Motor neuron (in vitro differentiated cells): Measurements from ENCODE around the gene PRDM16. TPM values are rescaled to one million over a fixed set of nuclear protein-coding genes. Genes with fewer than 3 reads are reported as not detected.

Source experiments
- ATAC-seq, 8 experiments: fragments of 200-7000 bp; cut with Tn5 transposase; replicated peaks in 6 of 8; 2 replicates each; pipeline ENCODE4 v1.8.0; 2021; ENCODE audit warnings: mild to moderate bottlenecking in 8 of 8, moderate library complexity in 8 of 8
- H3K27ac ChIP-seq, 2 donors: fragments of 250-450 bp; sonication (Bioruptor Pico); 2 replicates each; pipeline ENCODE4 v1.9.0; 2021; ENCODE audit warnings: antibody characterized with exemption in 2 of 2, mild to moderate bottlenecking in 2 of 2, moderate library complexity in 1 of 2
- H3K4me1 ChIP-seq, 2 donors: fragments of 250-450 bp; sonication (Bioruptor Pico); replicated peaks in 1 of 2; 2 replicates each; pipeline ENCODE4 v1.6.1; 2021; ENCODE audit warnings: antibody characterized with exemption in 2 of 2, mild to moderate bottlenecking in 2 of 2, moderate library complexity in 1 of 2
- H3K4me3 ChIP-seq, 5 donors: fragments of 250-450 bp; sonication (Bioruptor Pico); 2 replicates each; pipeline ENCODE4 v1.9.0; 2021; ENCODE audit warnings: antibody characterized with exemption in 5 of 5, mild to moderate bottlenecking in 5 of 5, moderate library complexity in 4 of 5
- WGBS, 10 experiments: fragments of 450-650 bp; shearing (Covaris generic); methylation state at CpG; one replicate each; pipeline ENCODE4 v1.0.0; 2022; 5-methylcytosine and 5-hydroxymethylcytosine counted together
- in situ Hi-C, 9 experiments: fragments of 400-800 bp; cut with MboI; loops; one replicate each; pipeline ENCODE4 v1.15.0; 2021; ENCODE audit warnings: low sequenced_read_pairs in 9 of 9, low pct_unique_long_range_greater_than_20kb in 2 of 9; ENCODE audit not compliant: unreplicated experiment in 9 of 9
- total RNA-seq, 8 experiments: library from RNA; unstranded; fragments of 300-600 nt; gene quantifications; 2 replicates each; pipeline versions ENCODE4 v1.2.3 to v1.2.4, GENCODE V29; 2022

PRDM16 gene
- total RNA-seq, 8 experiments from 2014 or later, result 0.18 to 2.9 (median 0.42) TPM

DNA sequence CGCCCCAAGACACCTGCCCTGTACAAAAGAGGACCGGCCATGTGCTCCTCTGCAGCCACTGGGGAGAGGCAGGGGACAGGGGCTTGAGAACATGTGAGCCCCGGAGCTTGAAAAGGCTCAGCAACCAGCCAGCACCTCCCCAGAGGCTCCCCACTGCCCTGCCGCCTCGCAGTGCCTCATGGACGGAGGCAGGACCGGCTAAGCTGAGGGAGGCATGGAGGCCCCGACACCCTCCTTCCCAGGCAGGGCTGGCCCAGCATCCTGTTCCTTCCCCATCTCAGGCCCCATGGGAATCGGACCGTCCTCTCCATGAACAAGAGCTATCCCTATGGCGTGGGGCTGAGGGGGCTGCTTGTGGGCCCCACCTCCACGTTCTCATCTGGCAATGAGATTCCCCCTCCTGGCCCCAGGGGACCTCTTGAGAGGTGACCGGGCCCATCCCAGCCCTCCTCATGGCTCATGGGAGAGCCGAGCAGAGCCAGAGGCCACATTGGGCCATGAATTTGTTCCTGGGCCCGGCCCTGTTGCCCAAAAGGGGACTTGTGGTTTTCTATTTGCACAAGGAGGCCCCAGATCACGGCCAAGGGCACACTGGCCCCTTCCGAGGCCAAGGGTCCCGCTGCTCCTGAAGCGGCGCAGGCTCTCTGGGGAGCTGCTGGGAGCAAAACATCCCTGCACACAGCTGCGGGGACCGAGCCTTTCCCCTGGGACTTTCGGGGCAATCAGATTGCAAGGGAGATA lies 320.3 kb downstream of the PRDM16 start:
- in situ Hi-C loops, result loop anchor here in 1 of 9 experiments (25.0 kb wide), 1 partner anchor 327 kb away; the partner anchor contains the start of gene PRDM16
- peak in 3 of 8 experiments; percentile 37 to 47 (median 44) for ATAC-seq
- Histone ChIP-seq H3K4me3 (no peak overlapping the region), H3K4me1 (peaks cover 0 to 20% of the 10 kb centered on the region in 2 donors), H3K27ac (no peak overlapping the region)
- WGBS, 10 experiments, result 10 to 67% (median 33%) methylated on average over 1 to 11 of the region's 23 CpGs; no CpG with 5 or more reads in 5 of the 10 experiments

DNA sequence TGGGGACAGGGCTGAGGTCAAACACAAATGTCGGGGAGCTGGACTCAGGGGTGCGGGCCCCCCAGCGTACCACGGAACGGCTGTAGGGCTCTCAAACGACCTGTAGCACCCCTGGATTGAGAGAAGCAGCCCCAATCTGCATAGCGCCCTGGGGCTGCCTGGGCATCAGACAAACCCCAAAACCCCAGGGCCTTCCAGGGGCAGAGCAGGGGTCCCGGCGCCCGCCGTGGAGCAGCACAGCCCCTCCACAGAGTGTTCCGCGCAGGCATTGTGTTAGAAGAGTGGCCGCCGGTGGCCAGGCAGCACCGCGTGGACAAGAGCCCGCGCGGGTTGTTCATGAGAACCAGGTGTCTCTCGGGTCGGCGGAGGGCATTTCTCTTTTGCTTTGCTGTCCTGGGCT lies 321.3 kb downstream of the PRDM16 start:
- in situ Hi-C loops, result loop anchor here in 1 of 9 experiments (25.0 kb wide), 1 partner anchor 328 kb away; the partner anchor contains the start of gene PRDM16
- Histone ChIP-seq H3K4me1 (peaks cover 0 to 20% of the 10 kb centered on the region in 2 donors), H3K4me3 (no peak overlapping the region), H3K27ac (no peak overlapping the region)
- no peak for ATAC-seq
- WGBS, 10 experiments, result 11 to 97% (median 45%) methylated on average over 1 to 17 of the region's 23 CpGs; no CpG with 5 or more reads in 3 of the 10 experiments

DNA sequence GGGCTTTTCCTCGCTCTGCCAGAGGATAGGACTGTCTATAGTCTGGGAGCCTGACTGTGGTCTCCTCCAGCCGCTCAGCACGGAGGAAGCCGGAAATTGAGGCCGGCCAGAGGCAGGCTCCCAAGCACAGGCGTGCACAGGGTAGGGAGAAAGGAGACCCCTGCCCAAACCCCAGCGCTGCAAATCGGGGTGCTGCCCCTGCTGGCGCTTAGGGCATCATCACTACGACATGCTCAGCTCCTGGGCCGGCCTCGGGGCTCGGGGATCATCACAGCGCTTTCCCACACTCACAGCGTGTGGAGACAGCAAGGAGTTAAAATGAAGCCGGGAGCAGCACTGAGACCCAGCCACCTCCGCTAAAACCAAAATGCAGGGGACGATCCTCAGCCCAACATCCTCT lies 322.7 kb downstream of the PRDM16 start:
- 11 to 27% (median 19%) methylated on average over 1 to 14 of the region's 18 CpGs; no CpG with 5 or more reads in 4 of the 10 experiments for WGBS, 10 experiments
- no peak for ATAC-seq
- peaks cover 0 to 20% of the 10 kb centered on the region in 2 donors for H3K4me1 ChIP-seq
- in situ Hi-C loops, result loop anchor here in 1 of 9 experiments (25.0 kb wide), 1 partner anchor 329 kb away; the partner anchor contains the start of gene PRDM16
- no peak overlapping the region for H3K27ac ChIP-seq
- no peak overlapping the region for H3K4me3 ChIP-seq

DNA sequence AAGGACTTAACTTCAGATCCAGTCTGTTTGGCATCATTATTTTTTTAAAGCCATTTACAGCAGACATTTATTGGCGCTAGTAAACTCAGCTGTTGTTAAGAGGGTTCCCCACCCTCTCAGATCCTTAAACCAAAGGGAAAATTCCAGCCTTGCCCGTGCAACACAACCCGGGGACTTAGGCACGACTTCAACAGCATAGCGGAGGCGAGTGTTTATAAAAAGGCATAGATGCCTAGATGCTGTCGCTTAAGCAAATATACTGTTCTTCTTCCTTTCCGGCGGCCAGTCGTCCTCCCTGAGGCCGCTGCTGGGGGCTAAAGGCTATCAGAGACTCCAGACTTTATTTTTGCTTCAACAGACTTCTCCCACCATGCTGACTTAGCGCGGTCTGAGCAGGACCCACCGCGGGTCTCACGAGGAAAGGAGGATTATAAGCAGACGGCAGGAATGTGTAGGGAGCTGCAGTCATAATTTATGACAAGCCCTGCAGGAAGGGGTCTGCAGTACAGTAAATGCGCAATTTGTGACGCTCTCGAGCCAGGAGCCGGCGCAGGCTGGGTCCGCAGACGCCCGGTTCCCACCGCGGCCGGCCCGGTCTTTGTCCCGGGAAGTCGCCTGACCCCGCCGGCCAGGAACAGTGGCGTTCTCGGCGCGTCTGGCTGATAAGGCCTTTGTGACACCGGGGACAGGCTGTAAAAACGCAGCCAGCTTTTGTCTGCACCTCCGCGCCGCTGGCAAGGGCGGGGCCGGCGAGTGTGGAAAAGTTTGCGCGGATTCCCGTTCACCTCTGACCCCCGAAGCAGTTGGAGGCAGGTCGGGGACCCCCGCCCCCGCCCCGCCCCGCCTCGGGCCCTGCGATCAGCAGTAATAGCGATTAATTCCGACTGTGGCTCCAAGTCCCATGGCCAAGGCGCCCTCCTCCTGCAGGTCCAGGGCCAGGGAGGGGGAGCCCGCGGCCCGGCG lies 324.3 kb downstream of the PRDM16 start:
- H3K4me3 ChIP-seq, result peak overlapping the region in 2 of 5 donors; percentile 1 to 19
- in situ Hi-C loops, result loop anchor here in 1 of 9 experiments (25.0 kb wide), 1 partner anchor 331 kb away; the partner anchor contains the start of gene PRDM16

DNA sequence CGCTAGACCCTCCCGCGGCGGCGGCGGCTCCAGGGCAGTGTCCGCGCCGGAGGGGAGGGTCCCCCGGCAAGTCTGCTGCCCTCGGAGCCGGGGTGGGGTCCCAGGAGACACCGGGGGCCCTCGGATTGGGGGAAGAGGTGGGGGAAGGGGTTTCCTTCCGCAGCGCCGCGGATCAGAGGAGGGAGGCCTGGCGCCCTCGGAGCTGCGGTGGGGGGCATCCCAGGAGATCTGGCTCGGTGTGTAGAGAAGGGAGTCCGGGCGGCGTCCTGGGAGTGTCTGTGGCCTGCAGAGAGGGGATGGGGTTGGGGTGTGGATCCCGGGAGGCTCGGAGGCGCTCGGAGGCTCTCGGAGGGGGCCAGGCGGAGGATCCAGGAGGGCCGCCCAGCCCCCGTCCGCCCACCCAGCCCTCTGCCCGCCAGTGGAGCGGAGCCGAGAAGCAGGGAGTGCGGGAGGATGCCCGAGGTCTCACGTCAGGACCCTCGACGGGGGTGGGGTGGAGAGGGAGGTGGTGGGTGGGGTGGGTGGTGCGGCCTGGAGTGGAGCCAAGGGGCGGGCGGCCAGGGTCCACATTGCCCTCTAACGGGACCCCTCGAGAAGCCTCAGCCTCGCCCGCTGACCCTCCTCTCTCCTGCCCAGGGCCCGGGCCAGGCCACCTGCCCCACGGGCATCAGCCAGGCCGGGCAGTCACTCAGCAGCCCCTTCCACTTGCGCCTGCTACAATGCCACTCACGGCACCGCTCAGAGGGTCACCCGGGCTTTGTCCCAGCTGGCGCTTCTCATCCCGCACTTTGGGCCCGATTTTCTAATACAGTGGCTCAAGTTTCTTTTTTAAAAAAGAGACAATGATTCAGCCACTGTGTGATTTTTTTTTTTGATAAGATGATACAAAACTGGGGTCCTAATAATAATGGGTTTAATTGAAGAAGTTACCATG lies 325.3 kb downstream of the PRDM16 start:
- Histone ChIP-seq H3K4me3 (peak overlapping the region in 2 of 5 donors; percentile 1 to 19), H3K27ac (no peak overlapping the region), H3K4me1 (peaks cover 0 to 17% of the 10 kb centered on the region in 2 donors)
- WGBS, 10 experiments, result 16 to 100% (median 58%) methylated on average over 2 to 10 of the region's 59 CpGs; no CpG with 5 or more reads in 5 of the 10 experiments
- in situ Hi-C loops, result loop anchor here in 1 of 9 experiments (25.0 kb wide), 1 partner anchor 332 kb away; the partner anchor contains the start of gene PRDM16
- ATAC-seq, result peak in 5 of 8 experiments; percentile 35 to 57 (median 51)

More for the DNA sequence above, 324.3 kb downstream of the PRDM16 start:
- WGBS, 10 experiments, result 0 to 94% (median 8%) methylated on average over 5 to 39 of the region's 63 CpGs; no CpG with 5 or more reads in 1 of the 10 experiments
- Histone ChIP-seq H3K27ac (no peak overlapping the region), H3K4me1 (peaks cover 0 to 20% of the 10 kb centered on the region in 2 donors)
- ATAC-seq, result peak in 5 of 8 experiments; percentile 65 to 80 (median 79)

DNA sequence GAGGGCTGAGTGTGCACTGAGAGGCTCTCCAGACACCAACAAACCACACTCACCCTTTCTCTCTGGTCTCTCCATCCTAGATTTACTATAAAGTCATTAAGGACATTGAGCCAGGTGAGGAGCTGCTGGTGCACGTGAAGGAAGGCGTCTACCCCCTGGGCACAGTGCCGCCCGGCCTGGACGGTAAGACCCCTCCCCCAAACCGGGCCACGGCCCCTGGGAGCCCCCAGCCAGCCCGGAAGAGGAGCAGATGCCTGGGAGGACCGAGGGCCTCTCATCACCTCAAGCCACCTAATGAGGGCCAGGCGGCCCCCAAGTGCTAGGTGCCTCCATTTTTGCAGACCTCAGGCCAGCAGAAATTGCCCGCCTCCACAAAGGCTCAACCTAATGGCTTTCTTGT lies 327.4 kb downstream of the PRDM16 start:
- in situ Hi-C loops, result loop anchor here in 1 of 9 experiments (25.0 kb wide), 1 partner anchor 334 kb away; the partner anchor contains the start of gene PRDM16

DNA sequence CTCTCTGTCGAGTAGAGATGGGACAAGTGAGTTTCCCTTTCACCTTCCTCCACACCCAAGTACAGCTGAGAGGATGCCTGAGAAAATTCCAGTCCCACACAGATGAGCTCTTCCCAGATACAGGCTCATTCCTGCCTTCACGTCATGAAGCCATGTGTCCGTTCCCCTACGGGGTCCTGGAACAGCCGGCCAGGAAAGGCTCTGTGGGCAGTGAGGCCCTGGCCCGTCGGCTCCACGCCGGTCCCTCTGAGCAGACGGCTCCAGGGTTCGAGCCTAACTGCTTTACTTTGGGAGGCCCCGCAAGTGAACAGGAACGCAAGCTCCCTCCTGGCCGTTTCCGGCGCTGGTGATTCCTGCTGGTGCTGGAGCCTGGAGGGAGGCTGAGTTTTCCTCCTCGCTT lies 328.3 kb downstream of the PRDM16 start:
- no peak for ATAC-seq
- Histone ChIP-seq H3K4me1 (peaks cover 3 to 18% of the 10 kb centered on the region in 2 donors), H3K4me3 (no peak overlapping the region), H3K27ac (no peak overlapping the region)
- 0 to 75% (median 23%) methylated on average over 6 to 17 of the region's 17 CpGs; no CpG with 5 or more reads in 5 of the 10 experiments for WGBS, 10 experiments
- in situ Hi-C loops, result loop anchor here in 1 of 9 experiments (25.0 kb wide), 1 partner anchor 335 kb away; the partner anchor contains the start of gene PRDM16

More for the DNA sequence above, 327.4 kb downstream of the PRDM16 start:
- 14 to 100% (median 19%) methylated on average over 1 to 6 of the region's 11 CpGs; no CpG with 5 or more reads in 7 of the 10 experiments for WGBS, 10 experiments
- no peak for ATAC-seq
- peaks cover 0 to 13% of the 10 kb centered on the region in 2 donors for H3K4me1 ChIP-seq
- no peak overlapping the region for H3K27ac ChIP-seq
- H3K4me3 ChIP-seq, result no peak overlapping the region

DNA sequence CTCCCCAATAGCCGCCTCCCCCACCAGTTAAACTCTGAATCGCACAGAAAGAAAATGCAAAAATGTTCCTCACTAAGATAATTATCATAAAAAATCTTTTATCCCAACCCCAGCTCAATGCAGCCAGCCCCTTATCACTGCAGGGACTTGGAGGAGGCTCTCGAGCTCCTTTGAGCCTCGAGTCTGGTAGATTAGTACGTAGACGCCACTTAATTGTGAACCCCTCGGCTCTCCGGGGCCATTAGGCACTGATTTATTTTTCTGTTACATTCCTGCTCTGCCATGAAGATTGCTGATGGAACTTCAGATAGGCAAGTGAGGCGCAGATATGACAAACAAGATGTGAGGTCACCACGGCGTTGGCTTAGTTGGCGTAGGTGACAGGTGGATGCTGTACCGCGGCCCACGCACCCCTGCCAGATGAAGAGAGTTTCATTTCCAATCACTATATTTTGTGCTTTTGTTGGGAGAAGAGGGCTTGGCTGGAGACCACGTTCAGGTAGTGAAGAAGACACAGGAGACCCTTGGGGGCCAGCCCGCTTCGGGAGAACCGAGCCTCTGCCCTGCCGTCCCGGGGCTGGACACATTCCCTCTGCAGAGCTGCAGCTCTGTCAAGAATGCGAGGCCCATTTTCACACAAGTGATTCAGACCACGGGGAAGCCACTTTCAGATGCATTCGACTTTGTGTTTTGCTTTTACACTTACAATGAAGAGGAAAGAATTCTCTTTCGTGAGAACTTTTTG lies 329.6 kb downstream of the PRDM16 start:
- Histone ChIP-seq H3K4me3 (no peak overlapping the region), H3K4me1 (peaks cover 4 to 12% of the 10 kb centered on the region in 2 donors), H3K27ac (no peak overlapping the region)
- no peak for ATAC-seq
- in situ Hi-C loops, result loop anchor here in 1 of 9 experiments (25.0 kb wide), 1 partner anchor 336 kb away; the partner anchor contains the start of gene PRDM16
- WGBS, 10 experiments, result 13 to 85% (median 51%) methylated on average over 1 to 25 of the region's 25 CpGs

DNA sequence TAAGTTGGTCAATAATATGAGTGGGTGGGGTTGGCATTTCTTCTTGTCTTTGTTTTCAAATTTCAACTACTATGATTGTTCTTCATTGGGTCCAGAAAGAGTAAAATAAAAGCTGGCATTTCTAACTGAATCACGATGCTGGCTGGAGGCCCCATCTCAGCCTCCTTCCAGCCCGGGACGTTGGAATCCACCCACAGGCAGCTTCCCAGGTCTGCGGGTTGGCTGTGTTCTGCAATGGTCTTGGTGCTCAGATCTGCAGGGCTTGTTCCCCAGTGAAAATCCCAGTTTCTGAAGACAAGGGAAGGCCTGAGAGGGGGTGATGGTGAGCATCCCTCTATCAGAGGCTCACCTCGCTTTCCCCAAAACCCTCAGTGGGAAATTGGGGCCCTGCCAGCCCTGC lies 330.7 kb downstream of the PRDM16 start:
- Histone ChIP-seq H3K27ac (no peak overlapping the region), H3K4me1 (peaks cover 4 to 6% of the 10 kb centered on the region in 2 donors), H3K4me3 (no peak overlapping the region)
- WGBS, 10 experiments, result 0 to 68% (median 30%) methylated on average over 2 to 5 of the region's 5 CpGs; no CpG with 5 or more reads in 4 of the 10 experiments
- ATAC-seq, result no peak
- in situ Hi-C loops, result loop anchor here in 2 of 9 experiments (25.0 kb wide), 2 partner anchors 337 to 987 kb away; partner anchors contain the start of genes PEX10 (in 1 of the 2) and PRDM16 (in 1 of the 2)

DNA sequence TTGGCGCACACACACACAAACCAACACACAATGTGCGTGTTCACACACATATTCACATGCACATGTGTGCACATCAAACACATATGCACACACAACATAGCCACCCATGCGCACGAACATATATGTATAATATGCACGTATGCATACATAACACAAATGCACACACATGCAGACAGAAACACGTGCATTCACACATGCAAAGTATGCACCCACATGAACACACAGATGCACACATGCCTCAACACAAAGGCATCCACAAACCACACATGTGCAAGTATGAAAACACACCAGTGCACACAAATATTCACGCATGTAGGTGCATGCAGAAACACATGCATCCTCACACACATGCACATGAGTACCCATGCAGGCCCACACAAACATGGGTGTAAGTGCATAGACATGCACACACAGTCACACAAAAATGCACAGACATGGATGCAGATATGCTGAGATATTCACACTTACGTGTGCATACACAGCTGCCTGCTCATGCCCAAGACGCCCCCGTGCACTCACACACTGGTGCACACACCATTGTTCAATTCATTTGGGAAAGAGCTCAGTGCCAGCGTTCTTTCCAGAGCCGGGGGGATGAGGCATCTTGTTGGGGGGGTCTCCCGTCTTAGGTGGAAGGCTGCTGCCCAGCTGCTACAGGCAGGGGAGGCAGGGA lies 332.7 kb downstream of the PRDM16 start:
- Histone ChIP-seq H3K27ac (no peak overlapping the region), H3K4me1 (peaks cover 4 to 6% of the 10 kb centered on the region in 2 donors), H3K4me3 (no peak overlapping the region)
- peak in 1 of 8 experiments; percentile 8 for ATAC-seq
- in situ Hi-C loops, result loop anchor here in 1 of 9 experiments (25.0 kb wide), 1 partner anchor 989 kb away; the partner anchor contains the start of gene PEX10
- 48 to 92% (median 77%) methylated on average over 1 to 13 of the region's 13 CpGs; no CpG with 5 or more reads in 1 of the 10 experiments for WGBS, 10 experiments
